DOHH2 (cell line): ENCODE measurements around the gene SEMA5B.

ENCODE experiments used
- H3F3A ChIP-seq: fragments of 200-600 bp; sonication (generic), shearing (Covaris generic); 2 replicates; pipeline ENCODE4 v1.6.0; 2016; ENCODE audit warnings: antibody characterized with exemption, mild to moderate bottlenecking; ENCODE audit not compliant: control insufficient read depth, insufficient read depth
- H3K27ac ChIP-seq: fragments of 200-600 bp; sonication (generic); 2 replicates; pipeline ENCODE4 v1.5.1; 2014; ENCODE audit warnings: low read depth, mild to moderate bottlenecking, low read length, moderate library complexity
- H3K27me3 ChIP-seq: fragments of 200-600 bp; sonication (generic); 2 replicates; pipeline ENCODE4 v1.6.1; 2014; ENCODE audit warnings: mild to moderate bottlenecking, low read length, mixed read lengths; ENCODE audit not compliant: control insufficient read depth
- H3K36me3 ChIP-seq: fragments of 200-600 bp; sonication (generic); 2 replicates; pipeline ENCODE4 v1.6.1; 2014; ENCODE audit warnings: mild to moderate bottlenecking, low read length, moderate library complexity, mixed read lengths; ENCODE audit not compliant: control insufficient read depth
- H3K4me1 ChIP-seq: fragments of 200-600 bp; sonication (generic); 2 replicates; pipeline ENCODE4 v1.6.1; 2014; ENCODE audit warnings: mild to moderate bottlenecking, low read length, mixed read lengths; ENCODE audit not compliant: control insufficient read depth
- H3K4me2 ChIP-seq: fragments of 200-600 bp; sonication (generic); 2 replicates; pipeline ENCODE4 v1.6.0; 2014; ENCODE audit warnings: mild to moderate bottlenecking, low read length, moderate library complexity
- H3K4me3 ChIP-seq: fragments of 200-600 bp; sonication (generic); 2 replicates; pipeline ENCODE4 v1.5.1; 2014; ENCODE audit warnings: mild to moderate bottlenecking, low read length, mixed read lengths
- H3K79me2 ChIP-seq: fragments of 200-600 bp; sonication (generic); 2 replicates; pipeline ENCODE4 v1.6.1; 2014; ENCODE audit warnings: mild to moderate bottlenecking, low read length, mixed read lengths; ENCODE audit not compliant: control insufficient read depth
- H3K9me2 ChIP-seq: fragments of 200-600 bp; sonication (generic); replicated peaks from 2 replicates; pipeline ENCODE4 v1.6.1; 2014; ENCODE audit warnings: mild to moderate bottlenecking, low read length, mixed read lengths; ENCODE audit not compliant: control insufficient read depth
- H3K9me3 ChIP-seq: fragments of 200-600 bp; sonication (generic); 2 replicates; pipeline ENCODE4 v1.6.1; 2014; ENCODE audit warnings: antibody characterized with exemption, low read length, mixed read lengths; ENCODE audit not compliant: control insufficient read depth, insufficient read depth
- H4K20me1 ChIP-seq: fragments of 200-600 bp; sonication (generic); 2 replicates; pipeline ENCODE4 v1.6.0; 2014; ENCODE audit warnings: low read depth, mild to moderate bottlenecking, antibody characterized with exemption, low read length, moderate library complexity; ENCODE audit not compliant: control insufficient read depth, insufficient read depth
- EZH2phosphoT487 ChIP-seq: fragments of 200-600 bp; sonication (generic); IDR thresholded peaks from 2 replicates; pipeline ENCODE4 v1.6.1; 2017; ENCODE audit warnings: borderline replicate concordance, mild to moderate bottlenecking, antibody characterized with exemption, low read length, moderate library complexity, mixed read lengths
- TF ChIP-seq, protein P1 (sequence below): fragments of 200-600 bp; sonication (generic); IDR thresholded peaks from one replicate; pipeline ENCODE4 v1.5.1; 2014; ENCODE audit warnings: antibody characterized with exemption, mild to moderate bottlenecking, low read depth, low read length; ENCODE audit not compliant: poor library complexity, severe bottlenecking

Gene SEMA5B

DNA sequence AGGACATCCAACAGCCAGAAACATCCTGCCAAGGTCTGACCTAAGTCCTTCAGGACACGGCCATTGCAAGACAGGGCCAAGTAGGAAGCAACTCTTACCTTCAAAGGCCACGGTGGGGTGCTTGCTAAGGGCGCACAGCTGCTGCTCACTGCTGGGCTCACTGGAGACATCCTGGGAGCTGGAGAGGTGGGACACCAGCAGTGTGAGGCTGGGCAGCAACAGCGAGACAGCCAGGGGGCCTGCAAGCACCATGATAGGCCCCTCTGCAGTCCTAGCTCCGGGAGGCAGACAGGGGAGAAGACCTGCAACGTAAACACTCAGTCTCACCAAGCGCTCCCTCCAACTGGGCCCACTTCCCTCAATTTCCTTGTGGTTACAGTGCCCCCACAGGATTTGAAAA is 79.2 kb downstream of the SEMA5B start:
- H3K9me2 ChIP-seq = no peaks in the 10 kb centered on the region
- no peak overlapping the region for H3K4me3 ChIP-seq
- H3K4me1 ChIP-seq = 0 out of 2 replicates have a peak, but pooled peaks cover 3% of the 10 kb centered on the region
- H3F3A ChIP-seq = no peaks in the 10 kb centered on the region
- no peaks in the 10 kb centered on the region for H3K36me3 ChIP-seq
- no peaks in the 10 kb centered on the region for H3K27me3 ChIP-seq
- TF ChIP-seq, protein P1, sequence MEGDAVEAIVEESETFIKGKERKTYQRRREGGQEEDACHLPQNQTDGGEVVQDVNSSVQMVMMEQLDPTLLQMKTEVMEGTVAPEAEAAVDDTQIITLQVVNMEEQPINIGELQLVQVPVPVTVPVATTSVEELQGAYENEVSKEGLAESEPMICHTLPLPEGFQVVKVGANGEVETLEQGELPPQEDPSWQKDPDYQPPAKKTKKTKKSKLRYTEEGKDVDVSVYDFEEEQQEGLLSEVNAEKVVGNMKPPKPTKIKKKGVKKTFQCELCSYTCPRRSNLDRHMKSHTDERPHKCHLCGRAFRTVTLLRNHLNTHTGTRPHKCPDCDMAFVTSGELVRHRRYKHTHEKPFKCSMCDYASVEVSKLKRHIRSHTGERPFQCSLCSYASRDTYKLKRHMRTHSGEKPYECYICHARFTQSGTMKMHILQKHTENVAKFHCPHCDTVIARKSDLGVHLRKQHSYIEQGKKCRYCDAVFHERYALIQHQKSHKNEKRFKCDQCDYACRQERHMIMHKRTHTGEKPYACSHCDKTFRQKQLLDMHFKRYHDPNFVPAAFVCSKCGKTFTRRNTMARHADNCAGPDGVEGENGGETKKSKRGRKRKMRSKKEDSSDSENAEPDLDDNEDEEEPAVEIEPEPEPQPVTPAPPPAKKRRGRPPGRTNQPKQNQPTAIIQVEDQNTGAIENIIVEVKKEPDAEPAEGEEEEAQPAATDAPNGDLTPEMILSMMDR = no peak
- no peak for TF ChIP-seq EZH2phosphoT487
- H3K9me3 ChIP-seq = no peaks in the 10 kb centered on the region
- no peak overlapping the region for H3K27ac ChIP-seq
- H4K20me1 ChIP-seq = no peaks in the 10 kb centered on the region
- H3K79me2 ChIP-seq = no peaks in the 10 kb centered on the region
- no peak overlapping the region for H3K4me2 ChIP-seq

DNA sequence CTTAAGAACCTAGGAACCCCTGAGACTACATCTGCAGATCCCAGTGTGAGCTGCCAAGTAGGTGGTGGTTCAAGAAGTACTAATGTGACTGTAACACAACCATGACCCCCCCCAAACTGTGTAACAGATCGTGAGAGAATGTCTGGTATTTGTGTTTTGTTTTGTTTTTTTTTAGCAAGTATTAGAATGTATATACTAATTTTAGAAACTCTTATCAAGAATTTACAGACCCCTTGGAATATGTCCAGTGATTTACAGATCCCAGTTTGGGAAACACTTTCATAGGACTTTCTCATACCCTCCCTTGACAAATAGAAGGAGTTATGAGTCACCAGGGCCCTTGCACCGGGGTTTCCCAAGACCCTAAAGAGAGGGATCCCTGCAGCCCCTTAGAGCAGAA is 79.8 kb downstream of the SEMA5B start:
- H3K27me3 ChIP-seq = no peaks in the 10 kb centered on the region
- TF ChIP-seq, protein P1 = no peak
- TF ChIP-seq EZH2phosphoT487 = no peak
- no peaks in the 10 kb centered on the region for H3K9me3 ChIP-seq
- H3K4me2 ChIP-seq = no peak overlapping the region
- no peaks in the 10 kb centered on the region for H4K20me1 ChIP-seq
- no peaks in the 10 kb centered on the region for H3K9me2 ChIP-seq
- 0 out of 2 replicates have a peak, but pooled peaks cover 3% of the 10 kb centered on the region for H3K4me1 ChIP-seq
- no peak overlapping the region for H3K27ac ChIP-seq
- H3F3A ChIP-seq = no peaks in the 10 kb centered on the region
- no peaks in the 10 kb centered on the region for H3K79me2 ChIP-seq
- H3K4me3 ChIP-seq = no peak overlapping the region
- no peaks in the 10 kb centered on the region for H3K36me3 ChIP-seq

DNA sequence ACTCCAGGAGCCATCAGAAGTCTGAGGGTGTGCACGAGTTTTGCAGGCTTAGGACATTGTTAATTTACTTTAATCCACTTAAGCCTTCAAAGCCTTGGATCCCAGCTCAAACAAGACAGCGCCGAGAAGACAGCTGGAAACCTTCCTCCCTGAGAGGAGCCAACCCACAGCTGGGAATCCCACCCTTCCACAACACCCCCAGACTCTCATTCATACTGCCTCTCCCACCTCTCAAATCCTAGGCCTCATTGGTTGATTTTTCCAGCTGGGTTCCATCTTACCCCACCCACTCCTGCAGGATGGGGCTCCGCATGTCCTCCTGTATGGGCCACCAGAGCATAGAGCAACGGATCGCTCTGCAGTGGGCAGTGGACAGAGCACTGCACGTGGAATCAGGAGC is 80.4 kb downstream of the SEMA5B start:
- Histone ChIP-seq H3K9me2 (no peaks in the 10 kb centered on the region), H3F3A (no peaks in the 10 kb centered on the region), H3K4me2 (no peak overlapping the region), H3K4me3 (no peak overlapping the region), H3K36me3 (no peaks in the 10 kb centered on the region), H3K27ac (no peak overlapping the region), H3K4me1 (0 out of 2 replicates have a peak, but pooled peaks cover 3% of the 10 kb centered on the region), H3K79me2 (no peaks in the 10 kb centered on the region), H3K27me3 (no peaks in the 10 kb centered on the region), H4K20me1 (no peaks in the 10 kb centered on the region), H3K9me3 (no peaks in the 10 kb centered on the region)
- TF ChIP-seq EZH2phosphoT487 = no peak
- TF ChIP-seq, protein P1 = no peak

DNA sequence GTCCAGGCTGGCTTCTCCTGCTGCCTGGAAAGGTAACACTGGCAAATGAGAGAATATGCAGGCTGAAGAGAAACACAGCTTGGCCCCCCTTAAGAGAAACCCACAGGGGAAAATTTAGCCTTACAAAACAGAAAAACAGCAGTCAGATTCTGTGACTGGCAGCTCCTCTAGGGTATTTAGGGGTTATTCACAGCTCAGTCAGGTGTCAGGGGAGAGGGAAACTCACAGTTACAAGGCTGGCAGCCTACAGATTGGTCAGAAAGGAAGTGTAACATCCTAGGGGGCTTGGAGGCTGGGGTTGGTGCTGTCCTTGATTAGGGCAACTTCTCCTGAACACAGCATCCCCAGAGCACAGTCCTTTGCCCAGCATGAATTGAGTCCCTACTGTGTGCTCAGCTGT is 81.4 kb downstream of the SEMA5B start:
- H4K20me1 ChIP-seq = no peaks in the 10 kb centered on the region
- H3K4me3 ChIP-seq = no peak overlapping the region
- no peak overlapping the region for H3K27ac ChIP-seq
- no peak overlapping the region for H3K4me2 ChIP-seq
- no peaks in the 10 kb centered on the region; the same call in 1 of the 2 replicates for H3K27me3 ChIP-seq
- no peaks in the 10 kb centered on the region for H3K9me3 ChIP-seq
- H3K9me2 ChIP-seq = no peaks in the 10 kb centered on the region
- TF ChIP-seq, protein P1 = no peak
- no peak for TF ChIP-seq EZH2phosphoT487
- H3K79me2 ChIP-seq = no peaks in the 10 kb centered on the region
- 0 out of 2 replicates have a peak, but pooled peaks cover 3% of the 10 kb centered on the region for H3K4me1 ChIP-seq
- H3K36me3 ChIP-seq = no peaks in the 10 kb centered on the region
- H3F3A ChIP-seq = no peaks in the 10 kb centered on the region
